ENCODE measurements around the gene DAPK1.

Gene DAPK1

GRCh38 chr9:87751423-87751822 lies 253.8 kb downstream of the DAPK1 start:
- DNase-seq = no peak

- no peak for DNase-seq
Measured at GRCh38 chr9:87751868-87752267, 254.2 kb downstream of the DAPK1 start.

GRCh38 chr9:87753313-87753712 lies 255.6 kb downstream of the DAPK1 start:
- DNase-seq = no peak

Measured in activated CD4-positive, alpha-beta T cell treated with anti-CD3 and anti-CD28 coated beads, Interleukin-2, amount 50 U/mL, for 1 hour (primary cell).